ENCODE data around the gene ANKRD40CL.
A peak's percentile ranks its signal among the peaks of the same experiment; 100 is the strongest.

Gene ANKRD40CL

DNA sequence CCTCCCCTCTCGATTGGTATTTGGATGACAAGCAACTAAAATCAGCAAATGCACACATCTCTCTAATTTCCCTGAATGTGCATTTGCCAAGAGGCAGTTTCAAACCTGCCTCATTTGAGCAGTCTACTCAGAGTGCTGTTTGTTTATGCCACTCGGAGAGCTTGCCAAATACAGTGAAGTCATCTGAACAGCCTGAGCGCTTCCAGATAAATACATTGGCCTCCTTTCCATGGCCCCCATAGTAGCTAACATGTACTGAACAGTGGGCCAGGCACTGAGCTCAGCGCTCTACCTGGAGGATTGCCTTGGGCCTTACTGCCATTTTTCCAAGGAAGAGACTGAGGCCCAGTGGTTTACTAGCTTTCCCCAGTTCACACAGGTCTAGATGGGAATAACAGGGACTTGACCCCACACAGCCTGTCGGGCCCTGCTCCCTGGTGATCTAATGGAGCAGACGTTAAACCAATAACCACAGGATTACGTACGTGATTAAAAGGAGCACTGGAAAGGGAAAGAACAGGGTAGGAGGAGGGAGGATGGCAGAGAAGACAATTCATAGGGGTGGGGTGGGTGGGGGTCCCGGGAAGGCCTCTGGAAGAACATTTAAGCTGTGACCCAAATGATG, 18.7 kb upstream of the ANKRD40CL start:
- no peak for DNase-seq

DNA sequence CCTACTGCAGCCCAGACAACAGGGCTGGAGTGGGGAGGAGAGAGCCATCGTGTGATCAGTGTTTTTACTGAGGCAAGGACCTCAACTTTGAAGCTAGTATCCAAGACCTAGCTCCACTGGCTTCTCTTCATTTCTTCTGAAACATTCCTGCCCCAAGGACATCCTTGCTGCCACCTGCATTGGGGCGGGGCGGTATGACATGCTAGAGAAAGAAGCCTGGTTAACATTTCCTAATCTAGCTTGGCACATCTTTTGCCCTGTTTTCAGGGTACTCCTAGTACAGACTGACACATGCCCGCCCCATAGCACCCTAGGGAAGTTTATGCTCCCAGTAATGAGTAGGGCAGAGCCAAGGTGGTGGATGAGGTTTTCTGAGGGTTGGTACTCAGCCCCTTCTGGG, 17.8 kb upstream of the ANKRD40CL start:
- DNase-seq, result no peak

DNA sequence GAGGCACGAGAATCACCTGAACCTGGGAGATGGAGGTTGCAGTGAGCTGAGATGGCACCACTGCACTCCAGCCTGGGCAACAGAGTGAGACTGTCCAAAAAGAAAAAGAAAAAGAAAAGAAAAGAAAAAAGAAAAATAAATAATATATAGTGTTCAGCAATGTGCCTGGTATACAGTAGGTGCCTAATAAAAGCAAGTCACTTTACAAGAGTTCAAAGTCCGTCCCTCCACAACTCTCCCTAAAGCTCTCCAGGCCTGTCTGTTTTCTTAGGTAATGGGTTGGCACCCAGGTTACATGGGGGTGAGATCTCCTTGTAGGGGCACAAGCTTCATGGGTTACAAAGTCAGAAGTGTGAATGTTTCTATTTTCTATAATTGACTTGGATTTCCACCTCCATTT, 16.6 kb upstream of the ANKRD40CL start:
- DNase-seq, result no peak

DNA sequence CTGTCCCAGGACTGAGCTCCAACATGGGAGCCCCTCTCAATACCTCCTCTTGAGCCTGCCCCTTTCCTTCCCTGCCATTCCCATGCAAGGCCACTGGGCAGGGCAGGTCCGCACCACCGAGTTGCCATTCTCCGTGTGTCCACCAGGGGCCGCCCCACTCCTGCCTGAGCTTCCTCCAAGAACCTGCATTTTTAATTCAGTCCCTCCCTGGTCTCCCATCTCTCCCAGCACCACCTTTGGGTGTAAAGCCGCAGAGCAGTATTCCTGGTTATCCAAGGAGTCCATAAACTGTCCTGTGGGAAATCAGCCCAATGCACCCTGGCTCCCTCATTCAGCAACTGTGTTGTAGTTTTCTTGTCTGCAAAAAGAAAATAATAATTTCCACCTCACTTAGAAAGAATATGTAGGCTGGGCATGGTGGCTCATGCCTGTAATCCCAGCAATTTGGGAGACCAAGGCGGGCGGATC, 15.9 kb upstream of the ANKRD40CL start:
- DNase-seq, result peak; percentile 84

DNA sequence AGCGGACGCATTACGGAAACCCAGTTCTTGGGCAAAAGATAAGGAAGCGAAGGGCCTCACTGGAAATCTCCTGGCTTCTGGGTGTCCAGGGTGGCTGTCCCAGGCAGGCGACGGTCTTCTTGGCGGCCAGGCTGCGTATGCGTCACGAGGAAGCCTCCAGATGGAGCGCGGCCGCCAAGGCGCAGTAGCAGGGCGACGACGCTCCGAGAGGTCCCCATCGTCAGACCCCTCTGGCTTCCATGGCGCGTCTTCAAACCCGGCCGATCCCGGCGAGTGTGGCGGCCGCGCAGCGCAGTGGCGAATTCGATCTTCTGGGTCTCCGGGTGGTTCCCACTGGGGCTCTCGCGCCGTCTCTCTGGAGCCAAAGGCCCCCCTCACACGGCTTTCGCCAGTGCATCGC, 13.8 kb upstream of the ANKRD40CL start:
- no peak for DNase-seq

DNA sequence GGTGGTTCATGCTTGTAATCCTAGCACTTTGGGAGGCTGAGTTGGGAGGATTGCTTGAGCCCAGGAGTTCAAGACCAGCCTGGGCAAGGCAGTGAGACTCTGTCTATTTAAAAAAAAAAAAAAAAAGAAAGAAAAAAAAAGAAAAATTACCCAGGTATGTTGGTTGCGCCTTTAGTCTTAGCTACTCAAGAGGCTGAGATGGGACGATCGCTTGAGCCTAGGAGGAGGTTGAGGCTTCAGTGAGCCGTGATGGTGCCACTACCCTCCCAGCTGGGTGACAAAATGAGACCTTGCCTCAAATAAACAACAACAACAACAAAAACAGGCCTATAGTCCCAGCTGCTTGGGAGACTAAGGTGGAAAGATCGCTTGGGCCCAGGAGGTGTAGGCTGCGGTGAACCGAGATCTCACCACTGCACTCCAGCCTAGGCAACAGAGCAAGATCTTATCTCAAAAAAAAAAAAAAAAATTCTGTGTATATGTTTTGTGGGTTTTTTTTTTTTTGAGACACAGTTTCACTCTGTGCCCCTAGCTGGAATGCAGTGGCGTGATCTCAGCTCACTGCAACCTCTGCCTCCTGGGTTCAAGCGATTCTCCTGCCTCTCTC, 12.5 kb upstream of the ANKRD40CL start:
- DNase-seq, result no peak

DNA sequence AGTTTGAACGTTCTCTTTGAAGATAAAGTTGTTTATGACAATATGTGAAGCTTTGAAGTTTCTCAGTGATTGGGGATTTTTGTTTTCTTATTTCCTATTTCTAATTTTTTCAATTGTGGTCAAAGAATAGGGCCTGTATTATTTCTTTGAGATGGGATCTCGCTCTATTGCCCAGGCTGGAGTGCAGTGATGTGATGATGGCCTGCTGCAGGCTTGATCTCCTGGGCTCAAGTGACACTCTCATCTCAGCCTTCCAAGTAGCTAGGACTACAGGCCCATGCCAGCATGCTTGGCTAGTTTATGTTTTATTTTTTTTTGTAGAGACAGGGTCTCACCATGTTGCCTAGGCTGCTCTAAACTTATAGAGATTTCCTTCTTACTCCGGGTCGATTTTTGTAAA, 11.7 kb upstream of the ANKRD40CL start:
- DNase-seq, result no peak

DNA sequence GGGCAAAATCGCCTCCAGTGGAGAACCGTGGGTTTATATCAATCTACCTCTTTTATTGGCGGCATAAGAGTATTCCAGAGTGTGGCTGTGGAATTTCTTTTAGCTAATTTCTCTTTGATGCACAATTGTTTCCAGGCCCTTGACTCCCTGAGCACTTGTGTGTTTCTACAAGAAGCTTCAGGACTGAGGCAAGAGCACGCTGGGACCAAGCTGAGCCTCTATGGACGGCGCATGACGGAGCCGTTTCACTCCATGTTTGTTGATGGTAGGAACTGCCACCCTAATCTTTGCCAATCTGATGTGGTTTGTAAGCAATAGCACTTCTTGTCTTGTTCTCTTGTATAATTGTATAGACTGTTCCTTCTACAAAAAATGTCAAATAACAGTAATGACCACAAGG, 11.2 kb upstream of the ANKRD40CL start:
- no peak for DNase-seq

DNA sequence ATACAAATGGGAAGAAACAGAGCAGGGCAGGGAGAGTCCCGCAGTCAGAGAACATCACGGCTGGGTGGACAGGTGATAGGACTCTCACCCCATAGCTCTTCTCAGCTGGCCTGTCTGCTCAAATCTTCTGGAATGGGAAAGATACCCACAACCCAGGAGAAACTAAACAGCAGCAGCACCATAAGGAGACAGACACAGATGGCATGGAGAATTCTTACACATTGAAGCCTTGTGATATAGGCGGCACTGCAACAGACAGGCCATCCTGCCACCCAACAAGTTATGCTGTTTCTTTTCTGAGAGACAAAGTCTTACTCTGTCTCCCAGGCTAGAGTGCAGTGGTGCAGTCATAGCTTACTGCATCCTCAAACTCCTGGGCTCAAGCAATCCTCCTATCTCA, 8.6 kb upstream of the ANKRD40CL start:
- DNase-seq, result no peak

DNA sequence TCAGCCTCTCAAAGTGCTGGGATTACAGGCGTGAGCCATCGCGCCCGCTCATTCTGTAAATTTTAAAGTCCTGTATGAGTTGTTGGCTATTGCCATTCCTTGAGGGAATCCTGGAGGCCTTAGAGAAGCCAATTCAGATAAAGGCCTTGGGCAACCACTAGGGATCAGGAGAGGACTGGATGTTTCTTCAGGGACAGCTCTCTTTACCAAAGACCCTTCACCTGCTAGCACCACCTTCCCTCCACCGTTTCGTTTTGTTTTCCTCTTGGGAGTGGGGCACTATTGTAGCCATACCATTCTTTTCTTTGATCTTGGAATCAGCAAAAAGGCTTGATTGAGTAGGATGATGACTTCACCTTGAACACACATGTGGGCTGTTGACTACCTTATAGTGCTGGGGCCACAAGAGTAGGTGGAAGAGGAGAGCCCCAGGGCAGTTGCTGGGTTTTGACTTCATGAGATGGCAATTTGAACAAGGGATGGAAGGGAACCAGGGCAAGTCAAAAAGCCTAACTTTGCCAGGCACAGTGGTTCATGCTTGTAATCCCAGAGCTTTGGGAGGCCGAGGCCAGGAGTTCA, 7.0 kb upstream of the ANKRD40CL start:
- no peak for DNase-seq

DNA sequence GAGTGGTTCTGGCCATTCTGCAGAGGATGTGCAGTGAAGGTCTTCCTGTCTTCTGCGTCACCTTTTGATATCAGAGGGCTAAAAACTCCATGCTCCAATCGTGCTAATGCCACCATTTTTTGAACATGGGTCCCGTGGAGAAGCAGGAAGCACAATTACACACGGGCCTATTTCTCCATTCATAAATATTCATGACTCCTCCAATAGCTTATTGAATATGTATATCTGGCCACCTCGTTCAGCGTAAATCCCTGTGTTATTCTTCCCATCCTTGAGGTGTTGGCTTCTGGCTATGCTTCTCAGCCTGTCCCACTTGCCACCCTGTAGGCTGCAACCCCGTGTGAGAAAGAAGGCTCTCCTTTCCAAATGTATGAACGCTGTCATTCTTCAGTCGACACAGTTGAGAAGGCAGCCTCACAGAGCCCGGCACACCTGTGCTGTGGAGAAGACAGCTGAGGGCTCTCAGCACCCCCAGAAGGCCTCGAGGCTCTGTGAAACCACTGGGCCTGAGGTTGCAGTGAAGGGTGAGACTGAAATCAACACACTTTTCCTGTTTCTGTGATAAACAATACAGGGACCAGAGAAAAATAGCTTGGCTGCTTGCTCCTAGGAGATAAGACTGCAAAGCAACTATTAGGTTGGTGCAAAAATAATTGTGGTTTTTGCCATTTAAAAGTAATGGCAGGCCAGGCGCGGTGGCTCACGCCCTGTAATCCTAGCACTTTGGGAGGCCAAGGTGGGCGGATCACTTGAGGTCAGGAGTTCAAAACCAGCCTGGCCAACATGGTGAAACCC, 4.9 kb upstream of the ANKRD40CL start:
- DNase-seq, result peak; percentile 57

DNA sequence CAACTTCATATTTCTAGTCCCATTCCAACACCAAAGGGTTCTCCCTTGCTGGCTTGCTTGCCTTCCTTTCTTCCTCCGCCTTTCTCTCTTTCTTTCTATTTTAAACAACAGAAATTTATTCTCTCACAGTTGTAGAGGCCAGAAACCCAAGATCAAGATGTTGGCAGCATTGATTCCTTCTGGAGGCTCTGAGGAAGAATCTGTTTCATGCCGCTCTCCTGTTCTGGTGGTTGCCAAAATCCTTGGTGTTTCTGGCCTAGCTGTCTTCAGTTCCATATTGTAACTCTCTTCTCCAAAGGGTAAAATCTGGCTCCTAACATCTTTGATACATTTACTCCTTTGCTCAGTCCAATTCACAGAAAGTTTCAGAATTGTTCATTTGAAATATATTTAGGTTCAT, 3.0 kb upstream of the ANKRD40CL start:
- no peak for DNase-seq

DNA sequence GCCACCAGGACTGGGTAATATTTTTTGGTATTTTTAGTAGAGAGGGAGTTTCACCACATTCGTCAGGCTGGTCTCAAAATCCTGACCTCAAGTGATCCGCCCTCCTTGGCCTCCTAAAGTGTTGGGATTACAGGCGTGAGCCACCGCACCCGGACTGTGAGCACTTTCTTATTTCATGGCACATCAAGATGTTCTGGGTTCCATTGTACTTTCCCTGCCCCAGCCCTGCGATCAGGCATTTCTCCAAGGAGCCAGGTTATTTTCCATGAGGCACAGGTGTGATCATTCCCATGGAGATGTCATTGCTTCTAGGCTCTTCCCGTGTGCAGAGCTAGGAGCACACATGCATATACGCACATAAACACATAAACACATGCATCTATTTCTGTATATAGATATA, 2.6 kb upstream of the ANKRD40CL start:
- no peak for DNase-seq

DNA sequence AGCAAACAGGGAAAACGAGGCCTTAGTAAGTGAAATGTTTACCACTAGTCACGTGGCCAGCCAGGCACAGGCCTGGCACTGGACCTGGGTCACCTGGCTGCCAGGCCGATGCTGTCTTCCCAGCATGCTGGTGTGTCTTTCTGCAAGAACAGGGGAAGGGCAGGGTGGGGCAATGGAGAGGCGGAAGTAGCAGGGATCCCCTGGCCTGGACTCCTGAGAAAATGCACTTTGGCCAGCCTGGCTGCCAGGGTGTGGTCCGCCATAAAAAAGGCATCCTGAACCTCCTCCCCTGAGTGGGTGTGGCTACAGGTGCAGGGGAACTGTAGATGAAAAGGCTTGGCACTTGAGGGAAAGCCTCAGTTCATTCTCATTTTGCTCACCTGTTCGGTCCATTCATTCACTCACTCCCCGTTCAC, 1.0 kb upstream of the ANKRD40CL start:
- DNase-seq, result no peak

DNA sequence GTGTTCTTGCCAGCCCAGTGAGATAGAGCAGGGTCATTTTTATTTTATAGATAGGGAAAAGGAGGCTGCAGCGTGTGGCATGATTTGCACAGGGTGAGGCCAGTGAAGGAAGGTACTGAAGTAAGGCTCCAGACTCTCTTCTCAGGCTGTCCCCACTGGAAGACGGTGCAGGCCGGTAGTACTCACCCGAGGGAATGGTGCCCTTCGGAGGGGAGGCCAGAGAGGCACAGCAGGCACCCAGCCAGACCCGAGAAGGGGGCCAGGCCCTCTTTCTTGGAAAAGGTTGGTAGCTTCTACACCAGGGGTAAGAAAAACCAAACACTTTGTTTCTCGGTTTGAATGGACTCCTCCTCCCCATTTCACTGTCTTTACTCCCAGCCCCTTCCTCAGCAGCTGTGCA, 288 bp downstream of the ANKRD40CL start:
- DNase-seq, result no peak

DNA sequence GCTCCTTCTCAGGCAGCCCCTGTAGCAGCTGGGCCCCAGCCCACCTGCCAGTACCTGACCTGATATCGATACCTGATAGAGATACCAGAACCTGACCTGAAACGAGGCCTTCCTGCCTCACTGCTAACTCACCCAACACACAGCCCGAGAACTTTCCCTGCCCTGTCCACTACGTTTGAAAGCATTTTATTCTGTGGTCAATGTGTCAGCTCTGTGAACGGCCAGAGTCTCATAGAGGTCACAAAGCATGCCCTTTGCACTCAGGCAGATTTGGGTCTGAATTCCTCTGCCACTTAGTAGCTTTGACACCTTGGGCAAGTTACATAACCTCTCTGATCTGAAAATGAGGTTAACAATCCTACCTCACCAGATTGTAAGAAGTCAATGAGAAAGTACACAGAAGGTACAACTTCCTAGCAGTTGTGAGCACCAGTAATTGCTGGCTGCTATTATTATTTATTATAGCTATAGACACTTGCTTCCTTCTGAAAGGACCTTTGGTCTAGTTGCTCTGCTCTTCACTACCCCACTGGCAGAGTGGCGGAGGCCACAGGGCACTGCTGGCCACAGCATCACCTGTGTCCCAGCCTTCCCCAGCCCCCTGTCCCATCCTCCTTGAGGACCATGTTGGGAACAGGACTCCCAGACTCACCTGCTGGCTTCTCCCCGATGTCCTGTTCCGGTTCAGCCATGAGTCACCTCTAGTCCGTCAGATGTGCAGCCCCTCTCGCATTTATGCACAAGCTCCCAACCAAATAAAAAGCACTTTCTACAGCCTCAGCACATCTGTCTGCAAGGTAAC, 895 bp downstream of the ANKRD40CL start:
- no peak for DNase-seq

DNA sequence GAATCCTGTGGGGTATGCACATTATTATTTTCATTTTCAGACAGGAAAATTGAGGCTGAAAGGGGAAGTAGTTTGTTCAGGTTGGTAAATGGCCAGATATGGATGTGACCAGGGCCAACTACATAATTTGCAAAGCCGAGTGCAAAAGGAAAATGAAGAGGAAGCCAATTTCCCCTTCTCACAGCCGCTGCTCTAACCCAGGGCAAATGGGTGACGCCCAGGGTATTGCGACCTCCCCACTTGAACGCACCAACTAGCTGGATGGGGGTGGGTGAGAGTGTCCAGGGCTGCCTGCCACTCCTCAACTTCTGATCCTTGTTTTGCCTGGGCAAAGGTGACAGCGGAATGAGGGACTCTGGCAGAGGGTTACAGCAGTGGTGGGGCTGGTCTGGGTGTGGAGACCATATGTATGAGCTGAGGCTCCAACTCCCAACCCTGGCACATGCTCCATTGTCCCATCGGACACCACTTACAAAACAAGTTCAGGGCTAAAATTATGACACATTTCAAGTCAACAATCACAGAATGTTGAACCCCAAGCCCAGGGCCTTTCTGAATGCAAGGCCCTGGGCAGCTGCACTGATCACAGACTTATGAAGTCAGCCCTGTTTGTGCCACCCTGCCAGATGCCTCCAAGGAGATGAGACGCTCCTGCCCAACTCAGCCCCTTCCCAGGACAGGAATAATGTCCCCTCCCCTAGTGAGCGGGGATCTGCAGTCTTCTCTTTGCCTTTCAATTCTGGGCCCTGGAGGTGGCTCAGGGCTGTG, 1.7 kb downstream of the ANKRD40CL start:
- DNase-seq, result peak; percentile 52

DNA sequence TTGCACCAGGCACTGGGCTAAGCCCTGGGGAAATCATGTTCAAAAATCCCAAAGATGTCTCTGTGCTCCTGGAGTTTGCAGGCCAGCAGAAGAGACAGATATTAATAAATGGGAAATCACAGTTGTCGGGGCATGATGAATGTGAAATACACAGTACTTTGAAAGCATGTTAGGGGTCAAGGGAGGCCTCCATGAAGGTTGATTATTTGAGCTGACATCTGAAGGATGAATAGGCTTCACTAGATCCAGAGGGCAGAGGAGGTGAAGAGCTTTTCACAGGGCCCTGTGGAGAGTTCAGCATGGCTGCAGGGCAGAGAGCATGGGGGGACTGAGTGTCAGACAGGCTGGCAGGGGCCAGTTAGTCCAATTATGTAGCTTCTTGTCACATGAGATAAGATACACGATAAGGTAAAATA, 2.6 kb downstream of the ANKRD40CL start:
- no peak for DNase-seq

DNA sequence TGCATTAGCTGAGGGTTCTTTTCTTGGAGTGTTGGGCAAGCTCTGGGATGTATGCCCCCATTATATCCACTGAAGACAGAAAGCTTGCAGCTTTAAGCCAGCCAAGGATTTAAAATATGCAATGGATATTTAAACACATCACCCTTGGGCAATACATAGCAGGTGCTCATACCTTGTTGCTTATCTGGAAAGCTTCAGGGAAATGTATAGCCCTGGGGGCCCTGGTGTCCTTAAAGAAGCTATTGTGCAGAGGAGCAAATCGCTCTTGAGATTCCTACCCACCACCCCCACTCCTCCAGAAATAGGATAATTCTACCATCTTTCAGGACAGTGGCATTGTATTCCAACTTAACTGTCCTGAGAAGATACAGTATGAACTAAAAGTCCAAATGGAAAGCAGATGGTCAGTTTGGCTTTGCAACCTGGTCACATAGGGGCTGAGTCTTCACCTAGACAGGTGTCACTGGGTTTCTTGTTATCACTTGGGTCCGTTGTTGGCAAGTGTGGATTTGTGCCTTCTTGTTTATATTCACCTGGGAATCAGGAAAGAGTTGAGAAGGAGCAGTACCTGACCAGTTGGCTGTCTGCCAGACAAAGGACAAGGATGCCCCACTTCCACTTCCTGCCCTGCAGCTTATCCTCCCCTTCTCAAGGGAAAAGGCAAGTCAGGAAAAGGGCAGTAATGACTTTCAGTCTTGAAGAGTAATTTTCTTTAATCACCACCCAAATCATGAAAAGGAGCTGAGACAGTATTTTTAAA, 3.4 kb downstream of the ANKRD40CL start:
- no peak for DNase-seq

DNA sequence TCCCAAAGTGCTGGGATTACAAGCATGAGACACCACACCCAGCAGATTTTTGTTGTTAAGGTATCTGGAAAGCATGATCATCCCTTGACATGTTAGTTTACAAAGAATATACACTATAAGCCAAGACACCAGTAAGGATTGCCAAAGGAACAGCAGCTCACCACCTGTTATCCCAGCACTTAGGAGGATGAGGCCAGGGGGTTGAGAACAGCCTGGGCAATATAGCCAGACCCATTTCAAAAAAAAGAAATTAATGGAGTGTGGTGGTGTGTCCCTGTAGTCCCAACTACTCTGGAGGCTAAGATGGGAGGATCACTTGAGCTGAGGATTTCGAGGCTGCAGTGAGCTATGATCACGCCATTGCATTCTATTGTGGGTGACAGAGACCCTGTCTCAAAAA, 5.1 kb downstream of the ANKRD40CL start:
- no peak for DNase-seq

DNA sequence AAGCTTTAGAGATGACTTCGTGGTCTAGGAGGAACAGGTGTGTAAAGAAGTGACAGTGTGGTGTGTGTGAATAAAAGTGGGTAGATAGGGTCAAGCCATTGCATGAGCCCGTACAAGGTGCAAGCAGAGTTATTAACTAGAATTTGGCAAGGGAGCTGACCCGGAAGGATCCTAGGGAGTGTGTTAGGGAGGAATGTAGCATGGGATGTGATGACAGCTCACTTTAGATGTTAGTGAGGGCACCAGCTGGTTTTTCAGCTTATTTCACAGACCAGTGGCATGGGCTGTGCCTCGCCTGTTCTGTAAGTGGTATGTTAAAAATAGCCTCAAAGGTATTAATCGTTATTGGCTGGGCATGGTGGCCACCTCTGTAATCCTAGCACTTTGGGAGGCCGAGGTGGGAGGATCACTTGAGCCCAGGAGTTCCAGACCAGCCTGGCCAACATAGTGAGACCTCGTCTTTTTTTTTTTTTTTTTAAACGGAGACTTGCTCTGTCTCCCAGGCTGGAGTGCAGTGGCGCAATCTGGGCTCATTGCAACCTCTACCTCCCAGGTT, 8.3 kb downstream of the ANKRD40CL start:
- DNase-seq, result no peak

Data from hematopoietic multipotent progenitor cell treated with erythropoietin and hydrocortisone succinate and interleukin-3 and kit ligand, for 6 days (in vitro differentiated cells).